Tongue (tissue), 2 donors: ENCODE results near the gene MAST2. TPM values are rescaled to one million over a fixed set of nuclear protein-coding genes. Genes with fewer than 3 reads are reported as not detected.
"Not testable (repeated sequence)": the region's sequence is repeated elsewhere in the genome, so short reads cannot be mapped to it uniquely, and the experiment has no call there.

ENCODE experiments used
- DNase-seq: peaks from one replicate; pipeline ENCODE4 v3.0.0-alpha.2; 2015
- total RNA-seq: library from RNA; depleted of rRNA; stranded (reverse); fragments of >200 nt; gene quantifications from one replicate; pipeline ENCODE4 v1.2.3, GENCODE V29; 2014

MAST2 gene
- total RNA-seq, 1 donor from 2014 or later, result 68.1 TPM

DNA sequence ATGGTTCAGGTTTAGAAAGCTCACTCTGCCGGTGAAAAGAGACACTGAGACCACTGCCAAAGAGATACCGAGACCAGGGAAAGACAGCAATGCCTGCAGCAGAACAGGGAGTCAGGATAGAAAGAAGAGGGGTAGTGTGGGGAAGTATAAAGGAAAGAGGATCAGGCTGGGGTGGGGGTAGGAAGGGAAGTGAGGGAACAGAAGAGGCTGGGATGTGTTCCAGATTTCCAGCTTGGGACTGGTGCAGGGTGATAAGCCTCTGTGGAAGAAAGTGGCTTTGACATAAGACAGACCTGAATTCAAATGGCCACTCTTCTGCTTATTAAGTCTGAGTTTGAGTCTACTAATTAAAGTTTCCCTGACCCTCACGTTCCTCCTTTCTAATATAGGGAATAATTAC, 223.1 kb downstream of the MAST2 start:
- no peak for DNase-seq

DNA sequence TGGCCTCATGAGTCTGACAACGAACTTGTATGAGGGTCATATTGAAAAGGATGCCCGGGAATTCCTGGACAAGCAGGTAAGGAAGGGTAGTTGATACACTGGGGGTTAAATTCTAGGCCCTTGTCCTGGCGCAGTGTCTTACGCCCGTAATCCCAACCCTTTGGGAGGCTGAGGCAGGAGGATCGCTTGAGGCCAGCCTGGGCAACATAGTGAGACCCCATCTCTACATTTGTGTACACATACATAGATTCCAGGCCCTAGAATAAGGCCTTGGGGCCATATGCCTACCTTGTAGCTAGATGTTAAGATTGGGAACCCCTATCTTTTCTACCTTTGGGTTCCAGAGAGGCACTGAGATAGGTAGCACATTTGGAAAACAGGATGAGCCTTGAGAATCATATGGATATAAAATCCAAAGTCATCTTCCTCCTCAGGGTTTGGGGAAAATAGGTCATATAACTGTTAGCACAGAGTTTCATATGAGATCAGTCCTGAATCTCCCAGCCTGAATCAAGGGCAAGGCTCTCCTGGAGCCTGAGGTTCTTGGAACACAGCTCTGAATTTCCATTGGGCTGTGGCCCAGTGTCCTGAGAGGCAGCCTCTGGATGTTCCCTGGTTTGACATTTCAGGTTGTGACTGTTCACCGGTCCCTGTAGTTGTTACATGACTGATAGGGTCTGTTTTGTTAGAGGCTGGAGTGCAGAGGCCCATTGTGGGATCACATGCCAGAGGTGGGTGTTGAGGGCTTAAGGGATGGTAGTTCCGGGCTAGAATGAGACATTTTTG, 224.6 kb downstream of the MAST2 start:
- no peak for DNase-seq

DNA sequence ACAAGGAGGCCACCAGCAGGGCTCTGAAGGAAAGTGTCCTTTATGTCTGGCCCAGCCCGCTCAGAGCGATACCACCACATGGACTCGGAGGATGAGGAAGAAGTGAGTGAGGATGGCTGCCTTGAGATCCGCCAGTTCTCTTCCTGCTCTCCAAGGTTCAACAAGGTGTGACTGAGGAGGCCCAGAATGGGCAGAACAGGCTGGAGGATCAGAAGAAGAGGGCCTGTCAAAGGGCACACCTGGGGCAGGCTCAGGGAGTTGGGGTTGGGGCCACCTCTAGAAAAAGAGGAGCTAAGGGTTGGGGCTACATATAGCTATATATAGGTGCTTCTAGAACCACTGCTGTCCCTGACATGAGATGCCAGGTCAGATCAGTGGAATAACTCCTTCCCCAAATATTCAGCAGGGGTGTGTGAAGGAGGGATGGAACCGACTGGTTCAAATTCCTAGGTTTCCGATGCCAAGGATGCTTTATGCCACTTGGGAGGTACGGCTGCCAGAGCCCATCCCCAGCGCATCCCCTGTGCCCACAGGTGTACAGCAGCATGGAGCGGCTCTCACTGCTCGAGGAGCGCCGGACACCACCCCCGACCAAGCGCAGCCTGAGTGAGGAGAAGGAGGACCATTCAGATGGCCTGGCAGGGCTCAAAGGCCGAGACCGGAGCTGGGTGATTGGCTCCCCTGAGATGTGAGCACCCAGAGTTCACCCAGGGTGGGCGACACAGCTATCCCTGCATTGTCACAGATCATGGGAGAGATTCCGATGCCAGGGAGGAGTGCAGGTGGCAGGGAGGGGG, 226.9 kb downstream of the MAST2 start:
- DNase-seq, result no peak

DNA sequence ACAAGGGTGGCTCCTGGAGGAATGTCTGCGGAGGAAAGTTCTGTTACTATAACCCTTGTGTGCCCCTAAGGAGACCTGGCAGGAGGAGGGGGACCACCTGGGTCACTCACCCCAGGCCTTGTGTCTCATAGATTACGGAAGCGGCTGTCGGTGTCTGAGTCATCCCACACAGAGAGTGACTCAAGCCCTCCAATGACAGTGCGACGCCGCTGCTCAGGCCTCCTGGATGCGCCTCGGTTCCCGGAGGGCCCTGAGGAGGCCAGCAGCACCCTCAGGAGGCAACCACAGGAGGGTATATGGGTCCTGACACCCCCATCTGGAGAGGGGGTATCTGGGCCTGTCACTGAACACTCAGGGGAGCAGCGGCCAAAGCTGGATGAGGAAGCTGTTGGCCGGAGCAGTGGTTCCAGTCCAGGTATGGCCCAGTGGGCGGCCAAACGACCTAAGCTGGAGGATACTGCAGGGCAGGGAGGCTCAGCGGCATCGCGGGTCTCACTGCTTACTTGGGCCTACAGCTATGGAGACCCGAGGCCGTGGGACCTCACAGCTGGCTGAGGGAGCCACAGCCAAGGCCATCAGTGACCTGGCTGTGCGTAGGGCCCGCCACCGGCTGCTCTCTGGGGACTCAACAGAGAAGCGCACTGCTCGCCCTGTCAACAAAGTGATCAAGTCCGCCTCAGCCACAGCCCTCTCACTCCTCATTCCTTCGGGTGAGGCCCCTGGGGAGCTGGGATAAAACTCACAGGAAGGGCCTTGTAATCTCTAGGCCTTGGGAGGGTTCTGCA, 227.7 kb downstream of the MAST2 start:
- no peak for DNase-seq

DNA sequence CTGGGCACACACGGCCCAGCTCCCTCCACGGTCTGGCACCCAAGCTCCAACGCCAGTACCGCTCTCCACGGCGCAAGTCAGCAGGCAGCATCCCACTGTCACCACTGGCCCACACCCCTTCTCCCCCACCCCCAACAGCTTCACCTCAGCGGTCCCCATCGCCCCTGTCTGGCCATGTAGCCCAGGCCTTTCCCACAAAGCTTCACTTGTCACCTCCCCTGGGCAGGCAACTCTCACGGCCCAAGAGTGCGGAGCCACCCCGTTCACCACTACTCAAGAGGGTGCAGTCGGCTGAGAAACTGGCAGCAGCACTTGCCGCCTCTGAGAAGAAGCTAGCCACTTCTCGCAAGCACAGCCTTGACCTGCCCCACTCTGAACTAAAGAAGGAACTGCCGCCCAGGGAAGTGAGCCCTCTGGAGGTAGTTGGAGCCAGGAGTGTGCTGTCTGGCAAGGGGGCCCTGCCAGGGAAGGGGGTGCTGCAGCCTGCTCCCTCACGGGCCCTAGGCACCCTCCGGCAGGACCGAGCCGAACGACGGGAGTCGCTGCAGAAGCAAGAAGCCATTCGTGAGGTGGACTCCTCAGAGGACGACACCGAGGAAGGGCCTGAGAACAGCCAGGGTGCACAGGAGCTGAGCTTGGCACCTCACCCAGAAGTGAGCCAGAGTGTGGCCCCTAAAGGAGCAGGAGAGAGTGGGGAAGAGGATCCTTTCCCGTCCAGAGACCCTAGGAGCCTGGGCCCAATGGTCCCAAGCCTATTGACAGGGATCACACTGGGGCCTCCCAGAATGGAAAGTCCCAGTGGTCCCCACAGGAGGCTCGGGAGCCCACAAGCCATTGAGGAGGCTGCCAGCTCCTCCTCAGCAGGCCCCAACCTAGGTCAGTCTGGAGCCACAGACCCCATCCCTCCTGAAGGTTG, 231.4 kb downstream of the MAST2 start:
- no peak for DNase-seq

DNA sequence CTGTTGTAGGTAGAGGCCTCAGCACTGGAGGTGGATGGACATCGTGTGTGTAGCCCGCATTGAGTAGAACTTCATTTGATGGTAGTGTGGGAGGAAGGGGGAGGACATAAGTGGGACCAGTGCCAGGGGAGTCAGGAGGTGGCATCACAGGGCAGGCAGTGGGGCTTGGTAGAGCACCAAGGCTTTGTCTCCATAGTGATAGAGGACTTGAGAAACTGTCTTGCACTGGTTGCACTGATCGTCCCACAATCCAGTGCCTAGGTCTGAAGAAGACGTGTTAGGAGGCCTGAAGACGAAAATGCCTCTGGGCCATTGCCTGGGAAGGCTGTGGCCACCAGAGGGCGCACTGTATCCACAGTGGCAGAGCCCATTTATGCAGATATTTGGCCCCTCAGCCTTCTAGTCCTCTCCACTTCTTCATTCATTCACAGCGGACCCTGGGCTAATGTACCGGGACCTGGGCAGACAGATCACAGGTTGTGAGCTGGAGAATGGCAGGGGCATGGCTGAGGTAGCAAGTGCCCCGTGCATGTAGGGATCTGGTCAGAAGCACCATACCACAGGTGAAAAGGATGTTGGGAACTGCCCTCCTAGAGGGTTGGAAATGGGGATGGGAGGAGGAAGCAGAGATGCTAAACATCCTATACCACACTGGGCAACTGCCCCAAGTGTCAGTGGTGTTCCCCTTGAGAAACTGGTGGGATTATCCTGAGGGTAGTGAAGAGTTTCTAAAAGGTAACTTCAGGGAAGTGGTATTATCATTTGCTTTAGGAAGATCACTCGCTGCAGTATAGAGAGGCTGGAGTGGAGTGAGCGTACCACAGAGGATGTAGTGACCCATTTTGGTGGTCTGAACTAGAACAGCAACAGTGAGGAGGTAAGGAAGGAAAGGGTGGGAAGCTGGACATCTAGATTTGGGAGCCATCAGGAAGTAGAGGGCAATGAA, 233.8 kb downstream of the MAST2 start:
- DNase-seq, result peak; percentile 92

DNA sequence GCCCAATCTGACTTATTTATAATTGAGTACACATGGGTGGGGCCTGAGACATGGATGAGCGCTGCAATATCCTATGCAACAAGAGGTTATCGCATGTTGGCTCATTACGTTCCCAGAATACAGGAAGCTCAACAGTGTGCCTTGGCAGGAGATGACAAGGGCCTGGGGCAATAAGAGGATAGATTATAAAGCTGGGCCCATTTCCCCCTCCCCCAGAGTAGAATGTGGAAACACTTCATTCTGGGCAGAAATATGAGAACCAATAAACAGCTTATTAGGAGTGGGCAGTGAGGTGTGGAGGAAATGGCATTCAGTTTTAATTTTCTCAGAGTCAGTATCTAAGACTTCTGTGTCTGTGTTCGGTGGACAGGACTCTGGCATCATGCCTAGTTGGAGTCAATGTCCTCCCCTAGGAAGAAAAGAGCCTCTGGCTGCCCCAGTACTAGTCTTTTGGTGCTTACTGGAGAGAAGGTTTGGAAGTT, 236.2 kb downstream of the MAST2 start:
- peak; percentile 50 for DNase-seq

DNA sequence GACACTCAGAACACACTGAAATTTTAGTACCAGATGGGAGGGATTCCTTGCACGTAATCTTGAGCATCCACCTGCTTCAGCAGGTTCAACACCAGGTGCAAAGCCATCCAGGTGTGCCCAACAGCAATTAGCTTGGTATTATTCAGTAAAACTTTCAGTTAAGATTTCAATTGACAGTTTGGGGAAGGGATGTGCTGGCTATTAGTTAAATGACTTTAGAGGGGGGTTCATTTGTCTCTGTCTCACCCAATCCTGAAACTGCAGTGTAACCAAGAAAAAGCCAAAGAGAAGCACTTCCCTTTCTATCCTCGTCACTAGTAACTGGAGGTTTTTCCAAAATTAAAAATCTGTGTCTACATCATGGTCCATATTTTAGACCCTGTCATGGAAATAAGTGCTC, 238.1 kb downstream of the MAST2 start:
- DNase-seq, result no peak

DNA sequence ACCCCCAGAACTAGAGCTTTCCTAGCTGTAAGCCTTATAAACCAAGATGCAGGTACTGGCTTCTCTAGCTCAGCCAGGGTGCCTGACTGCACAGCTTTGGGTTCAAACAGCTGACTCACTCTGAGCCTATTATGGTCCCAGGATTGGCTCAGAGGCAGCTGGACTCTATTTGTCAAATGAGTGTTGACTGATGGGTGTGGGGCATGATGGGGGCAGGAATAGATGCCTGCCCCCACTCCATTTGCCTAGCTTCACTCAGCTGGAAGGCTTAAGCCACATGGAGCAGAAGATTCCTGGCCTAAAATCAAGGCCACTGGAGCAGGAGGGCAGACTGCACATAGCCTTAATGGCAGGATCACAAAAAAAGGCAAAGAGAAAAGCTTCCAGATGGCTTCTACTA, 238.6 kb downstream of the MAST2 start:
- peak; percentile 61 for DNase-seq

DNA sequence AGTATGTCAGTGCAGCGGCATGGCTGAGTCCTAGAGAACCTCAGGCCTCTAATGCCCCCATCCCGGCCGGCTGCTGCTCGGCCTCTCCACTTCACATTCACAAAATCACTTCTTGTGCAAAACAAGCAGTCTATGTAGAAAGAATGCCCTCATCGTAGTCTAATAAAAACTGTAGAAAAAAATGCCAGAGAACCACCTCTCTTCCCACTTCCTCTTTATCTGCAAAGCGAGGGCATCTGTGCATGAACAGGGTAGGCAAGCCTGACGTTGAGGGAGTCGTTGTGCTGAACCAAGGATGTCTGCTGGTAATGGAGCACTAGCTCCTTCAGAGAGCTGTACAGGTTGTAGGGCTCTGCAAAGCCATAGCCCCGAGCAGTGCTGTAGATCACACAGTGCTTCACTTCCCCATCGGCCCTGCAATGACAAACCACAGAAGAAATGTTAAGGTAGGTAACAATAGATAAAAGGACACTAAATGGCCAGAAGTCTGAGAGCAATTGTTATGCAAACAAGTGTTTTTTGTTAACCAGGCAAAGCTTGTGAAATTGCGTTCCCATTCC, 240.1 kb downstream of the MAST2 start:
- no peak for DNase-seq

DNA sequence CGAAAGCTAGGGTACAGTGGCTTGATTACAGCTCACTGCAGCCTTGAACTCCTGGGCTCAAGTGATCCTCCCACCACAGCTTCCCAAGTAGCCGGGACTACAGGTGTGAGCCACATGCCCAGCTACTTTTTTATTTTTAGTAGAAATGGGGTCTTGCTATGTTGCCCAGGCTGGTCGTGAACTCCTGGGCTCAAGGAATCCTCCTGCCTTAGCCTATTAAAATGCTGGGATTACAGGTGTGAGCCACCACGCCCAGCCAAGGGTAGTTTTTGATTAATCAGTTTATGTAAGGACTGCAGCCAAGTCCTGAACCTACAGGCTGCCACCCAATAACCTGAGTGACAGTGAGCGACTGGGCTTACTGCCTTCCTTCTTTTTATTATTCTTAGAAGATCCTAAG, 240.7 kb downstream of the MAST2 start:
- DNase-seq, result no peak

DNA sequence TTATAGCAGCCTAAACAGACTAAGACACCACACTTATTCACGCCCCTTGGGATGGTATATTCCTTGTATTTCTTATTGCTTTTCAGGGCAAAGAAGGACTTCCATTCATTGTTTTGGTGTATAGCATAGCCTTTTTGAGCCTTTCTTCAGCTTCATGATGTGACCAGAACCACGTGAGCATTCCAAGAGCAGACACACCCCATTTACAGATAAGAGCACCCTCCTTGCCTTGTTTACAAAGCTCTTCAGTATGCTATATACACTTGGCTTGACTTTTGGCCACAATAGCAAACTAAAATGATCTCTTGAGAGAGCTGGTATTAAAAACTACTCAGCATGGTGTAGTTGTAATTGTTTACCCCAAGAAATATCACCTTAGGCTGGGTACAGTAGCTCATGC, 250.3 kb downstream of the MAST2 start:
- no peak for DNase-seq

DNA sequence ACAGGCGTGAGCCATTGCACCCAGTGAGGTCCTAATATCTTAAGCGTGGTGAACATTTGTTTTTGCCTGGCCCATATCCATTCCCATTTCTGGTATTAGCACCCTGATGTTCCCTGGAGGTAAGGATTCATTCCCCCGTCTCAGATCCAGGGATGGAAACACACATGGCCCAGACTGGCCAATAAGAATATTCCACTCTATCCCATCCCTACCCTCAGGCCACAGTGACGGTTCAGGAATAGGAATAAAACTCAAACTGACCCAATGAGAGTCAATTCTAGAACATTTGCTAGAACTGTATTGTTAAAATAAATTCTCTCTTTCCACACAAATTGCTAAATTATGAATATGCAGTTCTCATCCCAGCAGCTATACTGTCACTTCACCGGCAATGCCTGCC, 252.9 kb downstream of the MAST2 start:
- DNase-seq, result no peak

DNA sequence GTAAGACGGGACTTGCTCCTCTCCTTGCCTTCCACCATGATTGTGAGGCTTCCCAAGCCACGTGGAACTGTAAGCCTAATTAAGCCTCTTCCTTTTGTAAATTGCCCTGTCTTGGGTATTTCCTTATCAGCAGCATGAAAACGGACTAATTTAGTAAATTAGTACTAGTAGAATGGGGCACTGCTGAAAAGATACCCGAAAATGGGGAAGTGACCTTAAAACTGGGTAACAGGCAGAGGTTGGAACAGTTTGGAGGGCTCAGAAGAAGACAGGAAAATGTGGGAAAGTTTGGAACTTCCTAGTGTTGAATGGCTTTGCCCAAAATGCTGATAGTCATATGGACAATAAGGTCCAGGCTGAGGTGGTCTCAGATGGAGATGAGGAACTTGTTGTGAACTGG, 253.8 kb downstream of the MAST2 start:
- not testable (repeated sequence) for DNase-seq

DNA sequence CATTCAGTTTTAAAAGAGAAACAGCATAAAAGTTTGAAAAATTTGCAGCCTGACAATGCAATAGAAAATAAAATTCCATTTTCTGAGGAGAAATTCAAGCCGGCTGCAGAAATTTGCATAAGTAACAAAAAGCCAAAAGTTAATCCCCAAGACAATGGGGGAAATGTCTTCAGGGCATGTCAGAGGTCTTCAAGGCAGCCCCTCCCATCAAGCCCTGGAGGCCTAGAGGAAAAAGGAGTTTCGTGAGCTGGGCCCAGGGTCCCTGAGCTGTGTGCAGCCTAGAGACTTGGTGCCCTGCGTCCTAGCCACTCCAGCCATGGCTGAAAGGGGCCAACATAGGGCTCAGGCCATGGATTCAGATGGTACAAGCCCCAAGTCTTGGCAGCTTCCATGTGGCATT, 254.4 kb downstream of the MAST2 start:
- no peak for DNase-seq

DNA sequence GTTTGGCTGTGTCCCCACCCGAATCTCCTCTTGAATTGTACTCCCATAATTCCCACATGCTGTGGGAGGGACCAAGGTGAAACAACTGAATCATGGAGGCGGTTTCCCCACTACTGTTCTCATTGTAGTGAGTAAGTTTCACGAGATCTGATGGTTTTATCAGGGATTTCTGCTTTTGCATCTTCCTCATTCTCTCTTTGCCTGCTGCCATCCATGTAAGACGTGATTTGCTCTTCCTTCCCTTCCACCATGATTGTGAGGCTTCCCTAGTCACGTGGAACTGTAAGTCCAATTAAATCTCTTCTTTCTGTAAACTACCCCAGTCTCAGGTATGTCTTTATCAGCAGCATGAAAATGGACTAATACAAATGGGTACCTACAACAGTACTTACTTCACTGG, 255.5 kb downstream of the MAST2 start:
- DNase-seq, result no peak

DNA sequence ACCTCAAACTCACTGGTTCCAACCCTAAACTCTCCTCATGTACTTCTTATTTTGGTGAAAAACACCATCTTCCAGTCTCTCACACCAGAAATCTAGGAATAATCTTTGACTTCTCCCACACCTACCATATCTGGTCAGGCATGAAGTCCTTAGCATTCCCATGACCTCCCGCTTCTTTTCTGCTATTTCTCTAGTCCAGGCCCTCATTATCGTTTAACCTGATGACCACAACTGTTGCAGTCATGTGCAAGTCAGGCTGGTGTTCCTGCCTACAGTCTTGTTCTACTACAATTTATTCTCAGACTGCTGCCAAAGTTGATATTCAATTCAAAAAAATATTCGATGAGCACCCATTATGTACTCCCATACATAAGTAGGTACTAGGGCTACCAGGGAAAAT, 257.7 kb downstream of the MAST2 start:
- no peak for DNase-seq

DNA sequence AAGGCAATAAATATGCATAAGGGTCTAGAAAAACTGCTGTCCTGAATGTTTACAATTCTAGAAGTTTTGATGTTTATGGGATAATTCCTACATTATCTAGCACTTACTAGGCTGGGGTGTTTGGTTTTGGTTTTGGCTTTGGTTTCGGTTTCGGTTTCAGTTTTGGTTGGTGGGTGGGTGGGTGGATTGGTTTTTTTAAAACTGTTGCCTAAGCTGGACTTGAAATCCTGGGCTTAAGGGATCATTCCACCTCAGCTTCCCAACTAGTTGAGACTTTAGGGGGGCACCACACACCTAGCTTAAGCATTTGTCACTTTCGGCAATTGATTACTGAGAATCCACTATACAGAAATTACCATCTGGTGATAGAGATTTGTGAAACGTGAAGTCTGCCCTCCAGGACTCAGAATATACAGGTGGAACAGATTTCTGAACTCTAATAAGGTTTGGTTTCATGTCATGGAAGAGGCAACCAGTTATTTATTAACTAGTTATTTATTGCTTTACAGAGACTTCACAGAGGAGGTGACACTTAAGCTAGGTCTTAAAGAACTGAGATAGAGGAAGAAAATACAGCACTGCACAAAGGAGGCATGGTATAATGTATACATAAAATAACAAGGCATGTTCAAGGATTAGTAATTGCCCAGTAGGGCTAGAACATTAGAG, 259.4 kb downstream of the MAST2 start:
- no peak for DNase-seq

DNA sequence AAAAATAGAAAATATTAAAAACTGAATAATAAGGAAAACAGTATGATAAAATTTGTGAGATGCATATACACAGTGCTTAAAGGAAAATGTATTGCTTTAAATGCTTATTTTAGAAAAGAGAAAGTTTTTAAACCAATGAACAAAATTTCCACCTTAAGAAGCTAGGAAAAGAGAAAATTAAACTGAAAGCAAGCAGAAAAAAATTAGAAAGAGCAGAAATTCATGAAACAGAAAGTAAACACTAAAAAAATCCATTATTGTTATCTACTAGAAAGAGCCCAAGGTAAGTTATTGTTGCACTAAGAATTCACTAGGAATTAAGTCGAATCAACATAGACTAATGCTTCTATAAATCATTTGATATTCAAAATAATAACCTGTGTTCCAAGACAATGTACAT, 261.3 kb downstream of the MAST2 start:
- no peak for DNase-seq

DNA sequence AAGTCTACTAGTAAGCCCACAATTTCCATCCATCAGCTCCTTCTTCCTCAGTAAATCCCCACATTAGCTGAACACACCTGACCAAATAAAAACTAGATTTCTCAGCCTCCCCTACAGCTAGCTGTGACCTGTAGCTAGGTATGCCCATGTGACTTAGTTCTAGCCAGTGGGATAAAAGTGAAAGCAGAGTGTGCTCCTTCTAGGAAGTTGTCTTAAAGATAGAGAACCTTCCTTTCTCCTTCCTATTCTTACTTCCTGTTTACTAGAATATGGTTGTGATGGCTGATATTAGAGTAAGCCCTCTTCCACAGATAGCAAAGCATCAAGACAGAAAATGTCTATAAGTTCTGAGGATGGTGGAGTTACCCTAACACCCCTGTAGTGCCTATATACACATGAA, 262.0 kb downstream of the MAST2 start:
- DNase-seq, result peak; percentile 25
